NCI-H146 treated with DMSO at 0.1 percent for 48 hours (cell line): ENCODE measurements around the gene PCLO.

Experiments used
- DNase-seq: peaks from one replicate; lab custom pipeline; 2025; ENCODE audit not compliant: unreplicated experiment; lab: John Stamatoyannopoulos, UW

PCLO gene

GRCh38 chr7:82841828-82842227 is 320.9 kb downstream of the PCLO start:
- no peak for DNase-seq

- DNase-seq: no peak
These were observed 322.6 kb downstream of the PCLO start for GRCh38 chr7:82840061-82840460.

DNA sequence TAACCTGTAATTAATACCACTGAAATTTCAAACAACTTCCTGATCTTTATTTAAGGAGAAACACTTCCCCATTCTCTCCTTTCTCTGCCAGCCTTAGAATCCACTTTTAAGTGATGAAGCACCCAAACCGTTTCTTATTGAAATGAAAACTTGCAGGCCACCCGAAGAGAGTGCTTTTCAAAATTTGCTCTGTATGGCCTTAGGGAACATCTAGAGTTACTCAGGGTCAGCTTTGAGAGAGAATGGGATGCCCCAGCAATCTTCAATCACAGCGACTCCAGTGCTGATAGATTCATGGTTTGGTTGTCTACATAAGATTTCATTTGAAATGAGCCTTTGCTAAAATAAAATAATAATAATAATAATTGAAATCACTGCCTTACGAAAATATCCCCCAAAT is 323.1 kb downstream of the PCLO start:
- DNase-seq: no peak

- no peak for DNase-seq
These were observed 323.6 kb downstream of the PCLO start for GRCh38 chr7:82839063-82839462.

DNA sequence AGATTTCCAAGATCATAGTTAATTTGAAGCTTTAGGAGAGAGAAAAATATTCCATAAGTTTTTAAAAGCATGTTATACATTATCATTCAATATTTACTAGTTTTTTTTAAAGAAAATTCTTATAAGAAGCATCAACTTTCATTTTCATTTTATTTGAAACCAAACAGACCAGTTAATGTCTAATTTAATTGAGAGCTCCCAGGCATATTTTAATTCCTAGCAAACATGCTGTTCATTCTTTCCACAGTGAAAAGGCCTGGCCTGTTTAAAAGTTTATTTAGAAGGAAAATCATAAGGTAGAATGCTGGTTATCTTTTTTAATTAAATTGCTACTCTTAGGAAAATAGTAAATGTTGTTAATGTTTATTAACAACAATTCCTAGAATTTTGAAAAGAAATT is 324.4 kb downstream of the PCLO start:
- DNase-seq: no peak

- no peak for DNase-seq
These were observed 339.6 kb downstream of the PCLO start for GRCh38 chr7:82823073-82823472.

DNA sequence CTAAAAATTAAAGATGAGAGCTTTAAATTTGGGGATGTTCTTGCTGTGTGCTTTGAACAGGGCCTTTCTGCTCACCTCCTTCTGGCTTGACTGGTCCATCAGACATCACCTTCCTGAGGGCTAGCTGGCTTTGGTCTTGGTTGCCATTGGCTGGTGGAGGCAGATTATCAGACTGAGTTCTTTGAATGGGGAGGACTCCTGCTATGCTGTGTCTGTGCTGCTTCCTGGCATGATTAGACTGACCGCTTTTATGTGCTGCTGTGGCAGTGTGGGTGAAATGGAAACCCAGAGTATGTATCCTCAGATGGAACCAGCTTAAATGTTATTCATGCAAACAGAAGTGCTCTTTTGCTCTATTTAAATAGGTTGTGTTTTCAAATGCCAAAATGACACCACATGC is 341.6 kb downstream of the PCLO start:
- no peak for DNase-seq

- DNase-seq: peak; percentile 43
These were observed 344.5 kb downstream of the PCLO start for GRCh38 chr7:82818171-82818570.

GRCh38 chr7:82816272-82816671 is 346.4 kb downstream of the PCLO start:
- no peak for DNase-seq

DNA sequence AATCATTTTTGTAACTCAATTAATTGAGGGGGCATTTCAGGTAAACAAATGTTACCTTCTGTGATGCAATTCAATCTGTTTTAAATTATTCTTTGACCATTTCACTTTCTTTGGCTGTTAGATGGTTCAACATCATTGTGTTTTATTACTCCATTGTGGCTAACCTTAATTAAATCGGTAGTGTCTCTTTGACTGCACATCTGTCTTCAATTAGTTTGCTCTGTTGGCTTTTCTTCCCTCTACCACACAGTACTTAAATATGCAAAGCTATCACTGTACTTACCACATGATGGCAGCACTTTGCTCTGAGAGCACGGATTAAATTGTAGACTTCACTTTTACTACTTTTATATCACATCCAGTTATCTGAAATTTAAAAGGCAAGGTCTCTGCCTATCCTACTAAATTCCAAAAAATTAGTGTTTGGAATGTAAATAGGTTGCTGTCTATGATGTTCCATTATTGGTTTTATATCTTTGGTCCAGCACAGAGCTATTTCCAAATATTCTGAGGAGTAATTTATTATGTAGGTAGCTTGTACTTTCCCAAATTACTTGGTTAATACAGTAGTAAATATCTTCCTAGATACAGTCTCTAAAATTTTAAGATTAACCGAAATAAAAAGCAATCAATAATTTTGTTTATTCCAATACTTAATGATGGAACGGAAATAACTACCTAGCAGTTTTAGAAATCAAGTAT is 352.0 kb downstream of the PCLO start:
- peak; percentile 61 for DNase-seq

DNA sequence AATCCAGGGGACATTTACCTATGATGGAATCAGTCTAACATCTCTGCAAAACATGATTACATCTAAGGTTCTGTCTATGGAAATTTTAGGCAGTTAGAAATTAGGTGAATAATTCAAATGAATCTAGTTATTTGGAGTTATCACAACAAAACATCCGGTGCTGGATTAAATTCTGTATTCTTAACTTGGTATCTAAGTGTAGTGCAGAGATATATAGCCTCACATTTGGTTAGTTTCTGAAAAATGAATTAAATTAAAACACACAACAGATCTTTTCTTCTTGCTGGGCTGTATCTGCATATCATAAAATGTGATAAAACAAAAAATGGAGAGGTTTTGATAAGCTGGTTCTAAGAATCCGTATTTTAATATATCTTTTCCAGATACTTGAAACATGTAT is 354.1 kb downstream of the PCLO start:
- DNase-seq: no peak

GRCh38 chr7:82805527-82805960 is 357.1 kb downstream of the PCLO start:
- peak; percentile 38 for DNase-seq

- no peak for DNase-seq
These were observed 359.3 kb downstream of the PCLO start for GRCh38 chr7:82803411-82803810.

- no peak for DNase-seq
These were observed 372.6 kb downstream of the PCLO start for GRCh38 chr7:82789883-82790609.

GRCh38 chr7:82778021-82778420 is 384.7 kb downstream of the PCLO start:
- no peak for DNase-seq

- no peak for DNase-seq
These were observed 399.8 kb downstream of the PCLO start for GRCh38 chr7:82762880-82763279.

GRCh38 chr7:82760831-82761230 is 401.9 kb downstream of the PCLO start:
- no peak for DNase-seq

GRCh38 chr7:82760074-82760473 is 402.6 kb downstream of the PCLO start:
- no peak for DNase-seq

- no peak for DNase-seq
These were observed 406.8 kb downstream of the PCLO start for GRCh38 chr7:82755705-82756551.

- no peak for DNase-seq
These were observed 412.7 kb downstream of the PCLO start for GRCh38 chr7:82750007-82750406.

GRCh38 chr7:82745820-82746219 is 416.9 kb downstream of the PCLO start:
- DNase-seq: no peak

GRCh38 chr7:82745117-82745516 is 417.6 kb downstream of the PCLO start:
- no peak for DNase-seq
